Measurements from ENCODE around the gene SEZ6L. TPM values are rescaled to one million over a fixed set of nuclear protein-coding genes. Genes with fewer than 3 reads are reported as not detected.

SEZ6L gene
- total RNA-seq, 4 donors from 2014 or later = 0.14 to 0.16 TPM; not detected in 2

DNA sequence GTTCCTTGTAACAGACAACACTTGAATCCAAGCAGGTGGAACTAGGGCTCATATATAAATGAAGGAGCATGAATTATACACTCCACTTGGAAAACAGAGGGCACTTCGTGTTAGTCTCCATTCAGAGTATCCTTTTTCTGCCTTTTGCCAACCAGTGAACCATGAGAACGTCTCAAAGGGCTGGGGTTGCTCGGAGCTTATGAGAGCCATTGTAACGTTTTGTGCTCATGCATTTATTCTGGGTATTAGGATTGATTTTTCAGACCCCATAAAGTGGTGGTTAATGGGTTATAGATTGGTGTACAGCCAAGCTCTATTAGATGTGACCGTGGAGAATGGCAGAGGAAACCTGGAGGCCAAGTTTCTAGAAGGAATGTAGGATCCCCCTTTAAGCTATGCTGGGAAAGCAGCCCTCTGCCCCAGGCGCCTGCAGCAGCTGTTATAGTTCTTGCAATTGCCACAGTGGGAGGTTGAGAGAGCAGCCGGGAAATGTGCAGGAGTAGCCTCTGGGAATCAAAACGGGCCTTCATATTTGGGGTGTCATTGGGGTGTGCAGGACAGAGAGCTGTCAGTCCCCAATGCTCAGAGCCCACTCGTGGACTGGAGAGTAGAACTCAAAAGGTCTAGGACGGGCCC, 205.2 kb downstream of the SEZ6L start:
- WGBS, 2 donors (ENCODE audit: low coverage in 1 of 2) = 47% methylated on average over 10 of the region's 10 CpGs; no CpG with 5 or more reads in 1 of the 2 donors

GRCh38 chr22:26377170-26377830, 208.0 kb downstream of the SEZ6L start:
- no peak for DNase-seq
- TF ChIP-seq EP300 (IDR thresholded peaks at IDR 0.05; ENCODE audit: low read depth) (no peak), POLR2A (IDR thresholded peaks at IDR 0.05) (no peak), POLR2AphosphoS5 (IDR thresholded peaks at IDR 0.05) (no peak)
- TF ChIP-seq, protein P1, sequence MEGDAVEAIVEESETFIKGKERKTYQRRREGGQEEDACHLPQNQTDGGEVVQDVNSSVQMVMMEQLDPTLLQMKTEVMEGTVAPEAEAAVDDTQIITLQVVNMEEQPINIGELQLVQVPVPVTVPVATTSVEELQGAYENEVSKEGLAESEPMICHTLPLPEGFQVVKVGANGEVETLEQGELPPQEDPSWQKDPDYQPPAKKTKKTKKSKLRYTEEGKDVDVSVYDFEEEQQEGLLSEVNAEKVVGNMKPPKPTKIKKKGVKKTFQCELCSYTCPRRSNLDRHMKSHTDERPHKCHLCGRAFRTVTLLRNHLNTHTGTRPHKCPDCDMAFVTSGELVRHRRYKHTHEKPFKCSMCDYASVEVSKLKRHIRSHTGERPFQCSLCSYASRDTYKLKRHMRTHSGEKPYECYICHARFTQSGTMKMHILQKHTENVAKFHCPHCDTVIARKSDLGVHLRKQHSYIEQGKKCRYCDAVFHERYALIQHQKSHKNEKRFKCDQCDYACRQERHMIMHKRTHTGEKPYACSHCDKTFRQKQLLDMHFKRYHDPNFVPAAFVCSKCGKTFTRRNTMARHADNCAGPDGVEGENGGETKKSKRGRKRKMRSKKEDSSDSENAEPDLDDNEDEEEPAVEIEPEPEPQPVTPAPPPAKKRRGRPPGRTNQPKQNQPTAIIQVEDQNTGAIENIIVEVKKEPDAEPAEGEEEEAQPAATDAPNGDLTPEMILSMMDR (IDR thresholded peaks at IDR 0.05) = no peak
- WGBS, 2 donors (ENCODE audit: low coverage in 1 of 2) = 22 to 76% methylated on average over 4 to 15 of the region's 15 CpGs
- H3K36me3 ChIP-seq = no peaks in the 10 kb centered on the region
- H3K4me3 ChIP-seq = no peak overlapping the region
- no peaks in the 10 kb centered on the region for H3K4me1 ChIP-seq
- peaks cover 66% of the 10 kb centered on the region for H3K27me3 ChIP-seq
- no peak overlapping the region for H3K27ac ChIP-seq
- H3K9me3 ChIP-seq = no peaks in the 10 kb centered on the region
- intact Hi-C loops (cut with DNase I; ENCODE audit: low total_unique reads) (no loop called here), in situ Hi-C loops (cut with MboI; ENCODE audit: low pct_ligation_motif_present in 1 of 4, low pct_unique_long_range_greater_than_20kb in 1 of 4, low sequenced_read_pairs in 3 of 4) (no loop called here)

More for the DNA sequence above, 205.2 kb downstream of the SEZ6L start:
- DNase-seq = no peak
- no peak for TF ChIP-seq POLR2A (IDR thresholded peaks at IDR 0.05)
- TF ChIP-seq, protein P1 (IDR thresholded peaks at IDR 0.05) = no peak
- no peak for TF ChIP-seq EP300 (IDR thresholded peaks at IDR 0.05; ENCODE audit: low read depth)
- no peak for TF ChIP-seq POLR2AphosphoS5 (IDR thresholded peaks at IDR 0.05)
- Histone ChIP-seq H3K4me3 (no peak overlapping the region), H3K4me1 (no peaks in the 10 kb centered on the region), H3K27me3 (peaks cover 49% of the 10 kb centered on the region), H3K27ac (no peak overlapping the region), H3K36me3 (no peaks in the 10 kb centered on the region), H3K9me3 (no peaks in the 10 kb centered on the region)
- intact Hi-C loops (cut with DNase I; ENCODE audit: low total_unique reads) (no loop called here), in situ Hi-C loops (cut with MboI; ENCODE audit: low pct_ligation_motif_present in 1 of 4, low pct_unique_long_range_greater_than_20kb in 1 of 4, low sequenced_read_pairs in 3 of 4) (no loop called here)

DNA sequence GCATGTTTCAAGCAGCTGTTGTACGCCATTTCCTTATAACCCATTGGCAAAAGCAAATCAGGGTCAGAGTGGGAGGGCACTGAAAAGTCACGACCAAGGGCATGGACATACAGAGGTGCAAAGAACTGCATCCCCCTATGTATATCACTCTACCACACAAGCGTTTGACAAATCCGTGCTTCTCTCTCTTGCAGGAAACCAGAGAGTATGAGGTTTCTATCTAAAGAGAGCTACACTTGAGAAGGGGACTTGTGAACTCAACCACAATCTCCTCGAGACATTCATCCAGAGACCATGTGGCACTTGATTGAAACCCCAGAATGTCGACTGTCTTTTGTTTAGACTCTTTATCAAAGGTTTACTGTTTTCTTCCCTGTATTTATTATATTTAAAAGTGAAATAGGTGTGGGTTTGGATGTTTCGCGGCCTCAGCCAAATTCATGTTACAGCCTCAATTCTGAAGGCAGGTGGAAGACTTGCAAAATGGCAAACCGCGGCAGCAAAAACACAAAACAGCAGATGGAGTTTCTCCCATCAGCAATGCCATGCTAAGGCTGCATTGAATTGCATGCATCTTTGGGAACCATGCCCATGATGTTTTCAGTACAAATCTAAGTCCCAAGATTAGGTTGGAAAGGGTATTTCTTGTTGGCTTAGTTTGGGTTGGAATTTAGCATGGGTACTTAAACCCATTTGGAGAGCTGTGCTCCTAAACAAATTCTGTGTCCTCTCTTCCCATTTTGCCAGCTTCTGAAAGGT, 211.0 kb downstream of the SEZ6L start:
- no peak for DNase-seq
- Histone ChIP-seq H3K36me3 (no peaks in the 10 kb centered on the region), H3K9me3 (no peaks in the 10 kb centered on the region), H3K4me3 (no peak overlapping the region), H3K27me3 (peaks cover 63% of the 10 kb centered on the region), H3K4me1 (no peaks in the 10 kb centered on the region), H3K27ac (no peak overlapping the region)
- in situ Hi-C loops (cut with MboI; ENCODE audit: low pct_ligation_motif_present in 1 of 4, low pct_unique_long_range_greater_than_20kb in 1 of 4, low sequenced_read_pairs in 3 of 4) (no loop called here), intact Hi-C loops (cut with DNase I; ENCODE audit: low total_unique reads) (no loop called here)
- TF ChIP-seq POLR2A (IDR thresholded peaks at IDR 0.05) (no peak), POLR2AphosphoS5 (IDR thresholded peaks at IDR 0.05) (no peak), EP300 (IDR thresholded peaks at IDR 0.05; ENCODE audit: low read depth) (no peak)
- TF ChIP-seq, protein P1 (IDR thresholded peaks at IDR 0.05) = no peak
- 63 to 67% methylated on average over 6 to 10 of the region's 10 CpGs for WGBS, 2 donors (ENCODE audit: low coverage in 1 of 2)

DNA sequence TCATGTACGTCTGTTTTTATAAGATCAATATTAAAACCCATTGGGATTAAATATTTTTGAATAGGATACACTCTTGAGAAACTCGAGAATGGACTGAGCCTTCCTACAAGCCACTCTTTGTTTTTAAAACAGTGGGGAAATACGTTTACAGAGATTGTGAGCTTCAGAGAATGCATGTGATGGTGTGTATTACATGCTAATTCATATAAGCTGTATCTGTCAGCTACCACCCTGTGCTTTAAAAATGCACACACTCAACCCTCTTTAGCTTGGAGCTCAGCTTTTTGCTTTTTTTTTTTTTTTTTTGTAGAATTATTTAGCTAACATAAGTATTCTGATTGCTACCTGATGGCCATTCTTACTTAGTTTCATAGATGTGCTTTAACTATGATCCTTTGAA, 213.5 kb downstream of the SEZ6L start:
- peaks cover 41% of the 10 kb centered on the region for H3K27me3 ChIP-seq
- intact Hi-C loops (cut with DNase I; ENCODE audit: low total_unique reads) (no loop called here), in situ Hi-C loops (cut with MboI; ENCODE audit: low pct_ligation_motif_present in 1 of 4, low pct_unique_long_range_greater_than_20kb in 1 of 4, low sequenced_read_pairs in 3 of 4) (no loop called here)
- no peaks in the 10 kb centered on the region for H3K36me3 ChIP-seq
- no peaks in the 10 kb centered on the region for H3K4me1 ChIP-seq
- no peaks in the 10 kb centered on the region for H3K9me3 ChIP-seq
- WGBS, 2 donors (ENCODE audit: low coverage in 1 of 2) = 57 to 59% methylated on average over 3 of the region's 3 CpGs
- H3K27ac ChIP-seq = no peak overlapping the region
- TF ChIP-seq EP300 (IDR thresholded peaks at IDR 0.05; ENCODE audit: low read depth) = no peak
- no peak overlapping the region for H3K4me3 ChIP-seq
- DNase-seq = no peak

Data from transverse colon (tissue), 4 donors.